Measurements from ENCODE around the gene NBEA. TPM values are rescaled to one million over a fixed set of nuclear protein-coding genes. Genes with fewer than 3 reads are reported as not detected.
"Not testable (repeated sequence)": the region's sequence is repeated elsewhere in the genome, so short reads cannot be mapped to it uniquely, and the experiment has no call there.

Gene NBEA
- total RNA-seq, 1 donor from 2014 or later: 0.61 TPM

DNA sequence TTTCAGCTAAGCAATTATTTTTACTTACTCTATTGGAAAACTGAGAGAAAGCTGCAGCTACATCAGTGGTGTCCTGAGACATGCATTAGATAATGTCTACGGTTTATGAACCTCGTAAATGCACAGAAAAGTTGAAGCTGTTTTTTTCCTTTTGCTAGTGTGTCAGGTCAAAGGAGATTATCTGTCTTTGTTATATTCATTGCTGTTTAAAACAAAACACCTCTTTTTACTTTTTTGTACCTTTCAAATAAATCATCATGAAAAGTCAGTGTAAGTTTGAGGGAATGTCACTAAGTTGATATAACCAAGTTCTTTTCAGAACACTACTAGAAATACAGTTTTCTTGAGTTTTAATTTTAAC, 2.2 kb downstream of the NBEA start:
- intact Hi-C loops (cut with micrococcal nuclease): loop anchor here (5.0 kb wide), 4 partner anchors 193 to 1488 kb away; partner anchors contain the start of gene CCNA1

GRCh38 chr13:34944751-34945150, 2.7 kb downstream of the NBEA start:
- intact Hi-C loops (cut with micrococcal nuclease): loop anchor here (5.0 kb wide), 4 partner anchors 193 to 1488 kb away; partner anchors contain the start of gene CCNA1

GRCh38 chr13:34951528-34951927, 9.5 kb downstream of the NBEA start:
- intact Hi-C loops (cut with micrococcal nuclease): no loop called here

DNA sequence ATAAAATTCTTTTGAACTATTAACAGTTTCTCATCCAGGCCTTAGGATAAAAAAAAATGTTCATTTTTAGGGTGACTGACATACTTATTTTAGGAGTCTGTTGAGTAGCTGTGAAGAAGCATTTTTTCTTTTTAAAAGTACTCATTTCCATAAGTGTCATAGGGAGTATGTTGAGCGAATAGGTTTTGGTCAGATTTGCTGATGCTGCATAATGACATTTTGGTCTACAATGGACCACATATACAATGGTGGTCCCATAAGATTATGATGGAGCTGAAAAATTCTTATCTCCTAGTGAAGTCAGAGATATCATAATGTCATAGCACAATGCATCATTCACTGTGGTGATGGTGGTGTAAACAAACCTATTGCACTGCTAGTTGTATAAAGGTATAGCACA, 17.4 kb downstream of the NBEA start:
- intact Hi-C loops (cut with micrococcal nuclease): loop anchor here (2.0 kb wide), 1 partner anchor 21 kb away; no protein-coding TSS in a partner anchor

- intact Hi-C loops (cut with micrococcal nuclease): no loop called here
Measured at GRCh38 chr13:34964558-34964957, 22.5 kb downstream of the NBEA start.

DNA sequence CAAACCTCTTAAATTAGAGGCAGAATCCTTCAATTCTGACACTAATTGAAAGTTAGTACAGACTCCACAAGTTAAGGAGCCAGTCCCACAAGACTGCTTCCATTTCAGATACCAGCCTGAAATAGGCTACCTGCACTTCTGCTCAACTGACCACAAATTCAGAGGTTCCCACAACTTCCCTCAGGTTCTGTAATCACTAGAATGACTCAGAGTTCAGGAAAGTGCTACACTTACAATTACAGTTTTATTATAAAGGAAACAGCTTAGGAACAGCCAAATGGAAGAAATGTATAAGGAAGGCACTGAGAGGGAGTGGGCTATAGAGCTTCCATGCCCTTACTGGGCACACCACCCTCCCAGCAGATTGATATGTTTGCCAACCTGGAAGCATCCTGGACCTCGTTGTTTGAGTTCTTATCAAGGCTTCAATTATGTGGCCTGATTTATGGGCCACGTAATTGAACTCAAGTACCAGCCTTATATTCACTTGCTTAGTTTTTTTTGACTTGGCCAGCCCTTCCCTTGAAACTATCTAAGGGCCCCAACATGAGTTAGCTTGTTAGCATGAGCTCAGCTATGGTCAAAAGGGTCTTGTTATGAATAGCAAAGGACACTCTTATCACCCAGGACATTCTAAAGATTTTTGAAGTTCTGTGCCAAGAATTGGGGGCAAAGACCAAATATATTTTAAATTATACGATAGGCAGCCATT, 25.9 kb downstream of the NBEA start:
- intact Hi-C loops (cut with micrococcal nuclease): no loop called here

- intact Hi-C loops (cut with micrococcal nuclease): not testable (repeated sequence)
Measured at GRCh38 chr13:34969539-34969938, 27.5 kb downstream of the NBEA start.

DNA sequence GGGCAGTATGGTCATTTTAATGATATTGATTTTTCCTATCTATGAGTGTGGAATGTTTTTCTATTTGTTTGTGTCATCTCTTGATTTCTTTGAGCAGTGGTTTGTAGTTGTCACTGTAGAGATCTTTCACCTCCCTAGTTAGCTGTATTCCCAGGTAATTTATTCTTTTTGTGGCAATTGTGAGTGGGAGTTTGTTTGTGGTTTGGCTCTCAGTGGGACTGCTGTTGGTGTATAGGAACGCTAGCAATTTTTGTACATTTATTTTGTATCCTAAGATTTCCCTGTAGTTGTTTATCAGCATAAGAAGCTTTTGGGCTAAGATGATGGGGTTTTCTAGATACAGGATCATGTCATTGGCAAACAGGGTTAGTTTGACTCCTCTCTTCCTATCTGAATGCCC, 28.9 kb downstream of the NBEA start:
- intact Hi-C loops (cut with micrococcal nuclease): no loop called here

GRCh38 chr13:34971473-34971872, 29.4 kb downstream of the NBEA start:
- intact Hi-C loops (cut with micrococcal nuclease): no loop called here

DNA sequence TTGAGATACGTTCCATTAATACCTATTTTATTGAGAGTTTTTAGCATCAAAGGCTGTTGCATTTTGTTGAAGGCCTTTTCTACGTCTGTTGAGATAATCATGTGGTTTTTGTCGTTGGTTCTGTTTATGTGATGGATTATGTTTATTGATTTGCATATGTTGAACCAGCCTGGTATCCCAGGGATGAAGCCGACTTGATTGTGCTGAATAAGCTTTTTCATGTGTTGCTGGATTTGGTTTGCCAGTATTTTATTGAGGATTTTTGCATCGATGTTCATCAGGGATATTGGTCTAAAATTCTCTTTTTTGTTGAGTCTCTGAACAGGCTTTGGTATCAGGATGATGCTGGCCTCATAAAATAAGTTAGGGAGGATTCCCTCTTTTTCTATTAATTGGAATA, 43.1 kb downstream of the NBEA start:
- intact Hi-C loops (cut with micrococcal nuclease): not testable (repeated sequence)

GRCh38 chr13:34988330-34988791, 46.3 kb downstream of the NBEA start:
- intact Hi-C loops (cut with micrococcal nuclease): no loop called here

- intact Hi-C loops (cut with micrococcal nuclease): no loop called here
Measured at GRCh38 chr13:34990399-34991214, 48.5 kb downstream of the NBEA start.

DNA sequence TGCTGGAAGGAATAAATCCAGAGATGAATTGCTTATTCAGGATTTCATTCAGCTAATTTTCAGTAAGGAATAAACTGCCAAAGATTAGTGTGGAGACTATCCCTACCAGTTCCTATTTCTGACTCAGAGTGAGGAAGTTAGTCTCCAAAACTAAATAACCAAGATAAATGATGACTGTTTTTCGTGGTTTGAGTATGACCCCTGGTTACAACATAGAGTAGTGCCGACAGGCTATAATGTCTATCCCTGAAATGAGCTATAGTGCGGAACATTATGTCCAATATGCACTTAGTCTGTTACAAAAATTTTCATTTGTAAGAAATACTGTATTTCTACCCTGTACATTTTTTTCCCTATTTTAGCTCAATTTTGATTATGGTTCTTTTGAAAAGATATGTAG, 51.4 kb downstream of the NBEA start:
- intact Hi-C loops (cut with micrococcal nuclease): no loop called here

GRCh38 chr13:35003734-35004133, 61.7 kb downstream of the NBEA start:
- intact Hi-C loops (cut with micrococcal nuclease): not testable (repeated sequence)

- intact Hi-C loops (cut with micrococcal nuclease): no loop called here
Measured at GRCh38 chr13:35005051-35005450, 63.0 kb downstream of the NBEA start.

DNA sequence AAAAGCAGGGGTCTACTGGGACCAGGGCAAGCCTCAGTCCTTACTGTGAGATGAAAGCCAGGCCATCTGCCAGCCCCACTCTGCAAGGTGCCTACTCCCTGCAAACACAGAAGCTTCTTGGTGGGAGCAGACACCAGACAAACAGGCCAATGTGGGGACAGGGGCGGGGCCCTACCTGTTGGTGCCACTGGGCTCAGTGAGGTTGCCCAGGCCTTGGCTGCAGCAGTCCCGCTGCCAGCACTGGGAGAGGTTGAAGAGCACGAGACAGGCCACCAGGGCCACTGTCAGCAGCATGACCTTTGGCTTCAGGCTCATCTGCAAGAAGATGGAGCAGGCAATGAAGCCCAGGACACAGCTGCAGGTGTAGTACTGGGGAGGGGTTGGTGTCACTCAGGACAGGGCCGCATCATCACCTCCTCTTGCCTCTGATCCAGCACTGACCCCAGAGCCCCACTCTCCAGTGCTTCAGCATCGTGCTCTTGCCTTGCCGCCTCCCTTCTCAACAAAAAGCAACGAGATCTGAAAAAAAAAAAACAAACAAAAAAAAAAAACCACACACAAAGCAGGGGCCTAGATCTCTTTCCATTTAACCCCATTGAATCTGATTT, 72.6 kb downstream of the NBEA start:
- intact Hi-C loops (cut with micrococcal nuclease): no loop called here

DNA sequence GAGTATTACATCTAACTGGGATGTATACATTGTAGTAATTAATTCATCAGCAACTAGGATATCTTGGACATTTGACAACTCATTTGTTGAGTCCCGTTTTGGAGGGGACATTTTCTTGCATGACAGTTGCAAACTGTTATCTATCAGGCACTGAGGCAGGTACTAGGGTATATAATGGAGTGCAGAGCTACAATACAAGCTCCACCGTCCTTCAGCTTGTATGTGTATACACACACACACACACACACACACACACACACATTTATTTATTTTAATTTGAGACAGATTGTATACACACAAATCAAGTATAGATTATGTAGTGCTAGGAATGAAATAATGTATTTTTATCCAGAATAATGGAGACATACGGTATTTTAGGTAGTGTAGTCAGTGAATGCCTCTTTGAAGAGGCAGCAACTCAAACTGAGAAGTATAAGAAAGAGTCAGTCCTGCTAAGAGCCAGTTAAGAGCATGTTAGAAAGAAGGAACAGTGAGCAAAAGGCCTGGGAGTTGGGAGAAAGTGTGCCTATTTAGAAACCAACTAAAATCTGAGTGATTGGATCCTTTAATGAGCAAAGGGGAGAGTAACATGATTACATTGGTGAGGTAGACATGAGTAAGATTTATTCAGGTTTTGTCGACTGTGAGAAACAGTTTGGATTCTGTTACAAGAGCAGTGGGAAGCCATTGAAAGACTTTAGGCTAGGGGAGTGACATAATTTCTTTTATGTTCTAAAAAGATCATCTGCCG, 74.5 kb downstream of the NBEA start:
- intact Hi-C loops (cut with micrococcal nuclease): no loop called here

DNA sequence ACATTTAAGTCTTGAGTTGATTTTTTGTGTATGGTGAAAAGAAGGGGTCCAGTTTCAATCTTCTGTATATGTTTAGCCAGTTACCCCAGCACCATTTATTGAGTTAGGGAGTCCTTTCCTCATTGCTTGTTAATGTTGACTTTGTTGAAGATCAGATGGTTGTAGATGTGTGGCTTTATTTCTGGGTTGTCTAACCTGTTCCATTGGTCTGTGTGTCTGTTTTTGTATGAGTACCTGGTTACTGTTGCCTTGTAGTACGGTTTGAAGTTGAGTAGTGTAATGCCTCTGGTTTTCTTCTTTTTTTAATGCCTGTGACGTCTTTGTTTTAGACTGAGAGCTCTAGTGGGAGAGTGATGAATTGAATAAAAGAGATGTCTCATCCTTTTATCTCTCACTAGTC, 83.2 kb downstream of the NBEA start:
- intact Hi-C loops (cut with micrococcal nuclease): no loop called here

DNA sequence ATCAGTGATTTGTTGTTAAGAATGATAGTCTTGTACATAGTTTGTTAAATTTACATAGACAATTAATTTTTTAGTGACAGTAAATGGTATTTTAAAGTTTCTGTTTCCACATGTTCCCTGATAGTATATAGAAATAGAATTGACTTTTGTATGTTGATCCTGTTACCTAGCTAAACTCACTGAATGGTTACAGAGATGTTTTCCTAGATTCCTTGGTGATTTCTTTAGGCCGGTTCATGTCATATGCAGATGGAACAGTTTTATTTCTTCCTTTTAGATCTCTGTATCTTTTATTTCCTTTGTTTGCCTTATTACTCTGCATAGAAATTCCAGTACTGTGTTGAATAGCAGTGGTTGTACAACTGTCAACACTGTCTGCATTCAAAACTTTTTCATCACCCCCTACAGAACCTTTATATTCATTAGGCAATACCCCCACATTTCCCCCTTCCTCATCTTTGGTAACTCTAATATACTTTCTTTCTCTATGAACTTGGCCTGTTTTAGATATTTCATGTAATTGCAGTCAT, 86.3 kb downstream of the NBEA start:
- intact Hi-C loops (cut with micrococcal nuclease): no loop called here

DNA sequence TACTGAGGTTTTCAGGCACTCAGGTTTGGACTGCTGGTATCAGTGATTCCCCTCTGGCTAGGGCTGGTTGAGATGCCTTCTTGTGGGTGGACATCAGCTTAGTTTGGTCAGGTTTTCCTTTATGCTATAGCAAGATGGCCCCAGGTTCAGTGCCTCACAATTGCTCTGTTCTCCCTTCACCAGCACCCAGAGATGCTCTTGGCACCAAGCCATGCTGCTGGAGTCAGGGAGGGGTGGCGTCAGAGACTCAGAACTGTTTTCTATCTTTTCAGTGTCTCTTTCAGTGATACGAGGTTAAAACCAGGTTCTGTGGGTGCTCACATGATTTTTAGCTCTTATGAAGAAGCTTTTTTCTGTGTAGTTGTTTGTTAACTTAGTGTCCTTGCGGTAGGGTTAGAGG, 96.9 kb downstream of the NBEA start:
- intact Hi-C loops (cut with micrococcal nuclease): no loop called here

- intact Hi-C loops (cut with micrococcal nuclease): no loop called here
Measured at GRCh38 chr13:35046587-35046986, 104.5 kb downstream of the NBEA start.

All from T-helper 1 cell treated with Interleukin-12 subunit alpha and Interleukin-12 subunit beta and Interleukin-4 antibody, amounts not matched to agents 30 ng/mL and 1 ng/mL, for 36 hours (primary cell).